Gastrocnemius medialis (tissue), 4 donors: Measurements from ENCODE around the gene RIMBP2. TPM values are rescaled to one million over a fixed set of nuclear protein-coding genes. Genes with fewer than 3 reads are reported as not detected.

ENCODE experiments used
- ATAC-seq, 2 donors: fragments of 150-250 bp; one replicate each; pipeline ENCODE4 v1.9.1; 2016
- DNase-seq, 2 donors: peaks; one replicate each; pipeline ENCODE4 v3.0.0-alpha.2; 2019
- H3K27ac ChIP-seq, 4 donors: fragments of 200-600 bp; sonication (generic); 1 replicate in 1 of 4; 2 replicates in 3 of 4; pipeline ENCODE4 v1.5.1; 2016 to 2018; ENCODE audit warnings: mild to moderate bottlenecking in 2 of 4, moderate library complexity in 1 of 4
- H3K27me3 ChIP-seq, 3 donors: fragments of 200-600 bp; sonication (generic) in 2 of 3; 1 replicate in 1 of 3; 2 replicates in 2 of 3; pipeline versions ENCODE4 v1.5.1 to v1.6.0; 2016 to 2019; ENCODE audit warnings: mild to moderate bottlenecking in 1 of 3, moderate library complexity in 1 of 3
- H3K36me3 ChIP-seq, 2 donors: fragments of 200-600 bp; sonication (generic) in 1 of 2; one replicate each; pipeline ENCODE4 v1.5.1; 2017 to 2018
- H3K4me1 ChIP-seq, 2 donors: fragments of 200-600 bp; sonication (generic) in 1 of 2; one replicate each; pipeline ENCODE4 v1.5.1; 2016 to 2017; ENCODE audit warnings: mild to moderate bottlenecking in 2 of 2
- H3K4me3 ChIP-seq, 4 donors: fragments of 200-600 bp; sonication (generic) in 3 of 4; 1 replicate in 1 of 4; 2 replicates in 3 of 4; pipeline ENCODE4 v1.5.1; 2016 to 2019; ENCODE audit warnings: mild to moderate bottlenecking in 2 of 4
- H3K9me3 ChIP-seq, 3 donors: fragments of 200-600 bp; sonication (generic) in 2 of 3; 1 replicate in 1 of 3; 2 replicates in 2 of 3; pipeline ENCODE4 v1.5.1; 2016 to 2019
- CTCF ChIP-seq, 5 experiments: fragments of 450-650 bp in 3 of 5; fragments of 200-600 bp in 2 of 5; sonication (generic) in 2 of 5; IDR thresholded peaks in 4 of 5; conservative IDR thresholded peaks in 1 of 5; 1 replicate in 4 of 5; 2 replicates in 1 of 5; pipeline ENCODE4 v1.5.1; 2016 to 2019; ENCODE audit warnings: antibody characterized with exemption in 5 of 5, mild to moderate bottlenecking in 3 of 5, moderate library complexity in 3 of 5
- POLR2A ChIP-seq, 2 donors: fragments of 450-650 bp; IDR thresholded peaks; one replicate each; pipeline ENCODE4 v1.6.1; 2017; ENCODE audit warnings: antibody characterized with exemption in 2 of 2, mild to moderate bottlenecking in 2 of 2, moderate library complexity in 2 of 2
- in situ Hi-C, 4 donors: fragments of 200-750 bp; cut with MboI; loops; one replicate each; pipeline versions ENCODE4 v1.15.0 to v1.8.0; 2017; ENCODE audit warnings: low sequenced_read_pairs in 4 of 4
- intact Hi-C: fragments of 100-400 bp; cut with DNase I; formaldehyde crosslinking; loops from one replicate; pipeline ENCODE4 v1.15.1; 2023; ENCODE audit warnings: low total_unique reads
- total RNA-seq, 4 donors: library from RNA; depleted of rRNA; stranded (reverse); fragments of >200 nt; gene quantifications; one replicate each; pipeline versions ENCODE4 v1.1.0 to v1.2.3, GENCODE V29; 2016

The RIMBP2 gene
- total RNA-seq, 4 donors from 2014 or later: 0.76 to 2.2 (median 1.2) TPM; not detected in 1

GRCh38 chr12:130434560-130434959 is 281.5 kb downstream of the RIMBP2 start:
- intact Hi-C loops (no loop called here), in situ Hi-C loops (no loop called here)
- Histone ChIP-seq H3K27me3 (no peaks in the 10 kb centered on the region), H3K36me3 (no peaks in the 10 kb centered on the region), H3K4me1 (no peaks in the 10 kb centered on the region), H3K27ac (no peak overlapping the region), H3K4me3 (no peak overlapping the region), H3K9me3 (no peaks in the 10 kb centered on the region)
- DNase-seq (no peak), ATAC-seq (no peak)
- TF ChIP-seq POLR2A (IDR thresholded peaks at IDR 0.05) (no peak), CTCF (IDR thresholded peaks at IDR 0.05 in 4 of 5, conservative IDR thresholded peaks at IDR 0.05 in 1 of 5) (no peak)

- Histone ChIP-seq H3K27ac (no peak overlapping the region), H3K4me1 (no peaks in the 10 kb centered on the region), H3K4me3 (no peak overlapping the region), H3K27me3 (no peaks in the 10 kb centered on the region), H3K36me3 (no peaks in the 10 kb centered on the region), H3K9me3 (no peaks in the 10 kb centered on the region)
- TF ChIP-seq POLR2A (IDR thresholded peaks at IDR 0.05): no peak
- no peak for TF ChIP-seq CTCF (IDR thresholded peaks at IDR 0.05 in 4 of 5, conservative IDR thresholded peaks at IDR 0.05 in 1 of 5)
- intact Hi-C loops: no loop called here
- DNase-seq: no peak
- no peak for ATAC-seq
- in situ Hi-C loops: no loop called here
These were observed 282.3 kb downstream of the RIMBP2 start for GRCh38 chr12:130433834-130434233.

- no peak for TF ChIP-seq POLR2A (IDR thresholded peaks at IDR 0.05)
- TF ChIP-seq CTCF (IDR thresholded peaks at IDR 0.05 in 4 of 5, conservative IDR thresholded peaks at IDR 0.05 in 1 of 5): no peak
- H3K36me3 ChIP-seq: no peaks in the 10 kb centered on the region
- in situ Hi-C loops: no loop called here
- no peaks in the 10 kb centered on the region for H3K4me1 ChIP-seq
- ATAC-seq: no peak
- no peaks in the 10 kb centered on the region for H3K9me3 ChIP-seq
- H3K4me3 ChIP-seq: no peak overlapping the region
- intact Hi-C loops: no loop called here
- H3K27me3 ChIP-seq: no peaks in the 10 kb centered on the region
- H3K27ac ChIP-seq: no peak overlapping the region
- no peak for DNase-seq
These were observed 282.7 kb downstream of the RIMBP2 start for GRCh38 chr12:130433411-130433810.

GRCh38 chr12:130431176-130431575 is 284.9 kb downstream of the RIMBP2 start:
- TF ChIP-seq POLR2A (IDR thresholded peaks at IDR 0.05): no peak
- TF ChIP-seq CTCF (IDR thresholded peaks at IDR 0.05 in 4 of 5, conservative IDR thresholded peaks at IDR 0.05 in 1 of 5): no peak
- no peak for DNase-seq
- in situ Hi-C loops (no loop called here), intact Hi-C loops (no loop called here)
- Histone ChIP-seq H3K9me3 (no peaks in the 10 kb centered on the region), H3K27ac (no peak overlapping the region), H3K36me3 (no peaks in the 10 kb centered on the region), H3K27me3 (no peaks in the 10 kb centered on the region), H3K4me1 (no peaks in the 10 kb centered on the region), H3K4me3 (no peak overlapping the region)
- ATAC-seq: no peak
